Progenitor cell of endocrine pancreas (in vitro differentiated cells): ENCODE data around the gene MRPL38. TPM values are rescaled to one million over a fixed set of nuclear protein-coding genes. Genes with fewer than 3 reads are reported as not detected.
A peak's percentile ranks its signal among the peaks of the same experiment; 100 is the strongest.

Experiments
- DNase-seq: peaks from one replicate; pipeline ENCODE4 v3.0.0; 2021; ENCODE audit warnings: low spot score; ENCODE audit not compliant: unreplicated experiment
- H3K27ac Mint-ChIP-seq: 2 replicates; pipeline ENCODE4 v1.8.0; 2021; ENCODE audit warnings: mild to moderate bottlenecking, moderate library complexity, mixed read lengths
- H3K27me3 Mint-ChIP-seq: 2 replicates; pipeline ENCODE4 v1.8.0; 2021; ENCODE audit warnings: mixed read lengths
- H3K36me3 Mint-ChIP-seq: 2 replicates; pipeline ENCODE4 v1.8.0; 2022; ENCODE audit warnings: mixed read lengths; ENCODE audit not compliant: insufficient read depth
- H3K4me1 Mint-ChIP-seq: 2 replicates; pipeline ENCODE4 v1.8.0; 2021; ENCODE audit warnings: low read depth, mixed read lengths
- H3K4me3 Mint-ChIP-seq: 2 replicates; pipeline ENCODE4 v1.8.0; 2021; ENCODE audit warnings: low read depth, mild to moderate bottlenecking, moderate library complexity, mixed read lengths
- H3K9me3 Mint-ChIP-seq: 2 replicates; pipeline ENCODE4 v1.8.0; 2021; ENCODE audit warnings: low read depth, mixed read lengths
- CTCF ChIP-seq: fragments of 200-600 bp; sonication (generic); IDR thresholded peaks from one replicate; pipeline ENCODE4 v1.5.0; 2021; ENCODE audit warnings: antibody characterized with exemption, mild to moderate bottlenecking; ENCODE audit not compliant: unreplicated experiment
- total RNA-seq: library from RNA; stranded (reverse); gene quantifications from 2 replicates; pipeline ENCODE4 v1.2.1, GENCODE V29; 2021

MRPL38 gene
- total RNA-seq, 1 donor from 2014 or later: 82.7 TPM

GRCh38 chr17:75906143-75906884 is 1.6 kb upstream of the MRPL38 start:
- Mint-ChIP-seq H3K4me1 (peaks cover 2% of the 10 kb centered on the region), H3K9me3 (no peaks in the 10 kb centered on the region), H3K27ac (no peak overlapping the region), H3K36me3 (peaks cover 2% of the 10 kb centered on the region), H3K27me3 (no peaks in the 10 kb centered on the region), H3K4me3 (no peak overlapping the region)
- DNase-seq: no peak
- no peak for TF ChIP-seq CTCF

GRCh38 chr17:75902406-75902805 is 2.3 kb downstream of the MRPL38 start:
- TF ChIP-seq CTCF: no peak
- no peak overlapping the region for H3K27ac Mint-ChIP-seq
- peaks cover 2% of the 10 kb centered on the region for H3K36me3 Mint-ChIP-seq
- H3K4me3 Mint-ChIP-seq: no peak overlapping the region
- DNase-seq: no peak
- peaks cover 2% of the 10 kb centered on the region for H3K4me1 Mint-ChIP-seq
- H3K9me3 Mint-ChIP-seq: no peaks in the 10 kb centered on the region
- H3K27me3 Mint-ChIP-seq: no peaks in the 10 kb centered on the region

GRCh38 chr17:75901727-75902126 is 3.0 kb downstream of the MRPL38 start:
- Mint-ChIP-seq H3K4me3 (no peak overlapping the region), H3K27me3 (no peaks in the 10 kb centered on the region), H3K4me1 (peaks cover 2% of the 10 kb centered on the region), H3K9me3 (no peaks in the 10 kb centered on the region), H3K27ac (no peak overlapping the region), H3K36me3 (peaks cover 2% of the 10 kb centered on the region)
- DNase-seq: no peak
- no peak for TF ChIP-seq CTCF

GRCh38 chr17:75900691-75901533 is 3.8 kb downstream of the MRPL38 start:
- no peaks in the 10 kb centered on the region for H3K27me3 Mint-ChIP-seq
- no peak for TF ChIP-seq CTCF
- DNase-seq: no peak
- no peak overlapping the region for H3K4me3 Mint-ChIP-seq
- peaks cover 2% of the 10 kb centered on the region for H3K4me1 Mint-ChIP-seq
- H3K9me3 Mint-ChIP-seq: no peaks in the 10 kb centered on the region
- H3K27ac Mint-ChIP-seq: no peak overlapping the region
- peaks cover 2% of the 10 kb centered on the region for H3K36me3 Mint-ChIP-seq

- peaks cover 10% of the 10 kb centered on the region for H3K4me1 Mint-ChIP-seq
- H3K27ac Mint-ChIP-seq: peak overlapping the region; percentile 67
- H3K27me3 Mint-ChIP-seq: peaks cover 9% of the 10 kb centered on the region
These were observed 4.8 kb downstream of the MRPL38 start for GRCh38 chr17:75899767-75900468.

More at GRCh38 chr17:75899767-75900468, 4.8 kb downstream of the MRPL38 start:
- Mint-ChIP-seq H3K36me3 (peaks cover 2% of the 10 kb centered on the region), H3K9me3 (no peaks in the 10 kb centered on the region), H3K4me3 (no peak overlapping the region)
- no peak for TF ChIP-seq CTCF
- no peak for DNase-seq
